HepG2 (cell line): Measurements from ENCODE around the gene NOP56. TPM values are rescaled to one million over a fixed set of nuclear protein-coding genes. Genes with fewer than 3 reads are reported as not detected.

Experiments used
- GTF2F1 ChIP-seq: fragments of 150-350 bp; IDR thresholded peaks from 2 replicates; pipeline ENCODE4 v1.6.1; 2014; ENCODE audit warnings: low read length
- JDP2 ChIP-seq: sonication (generic); formaldehyde crosslinking; IDR thresholded peaks from 2 replicates; pipeline ENCODE4 v1.8.1; 2022; ENCODE audit warnings: missing genetic modification reagents, borderline replicate concordance
- JUNB ChIP-seq: sonication (generic); formaldehyde crosslinking; IDR thresholded peaks from 2 replicates; pipeline ENCODE4 v1.8.0; 2022; ENCODE audit warnings: missing genetic modification reagents, mild to moderate bottlenecking, borderline replicate concordance
- NCOA5 ChIP-seq: sonication (generic); formaldehyde crosslinking; IDR thresholded peaks from 2 replicates; pipeline ENCODE4 v1.4.0; 2020; ENCODE audit warnings: missing genetic modification reagents
- NCOR1 ChIP-seq: fragments of 200-600 bp; sonication (generic); IDR thresholded peaks from 2 replicates; pipeline ENCODE4 v1.7.0; 2017; ENCODE audit warnings: antibody characterized with exemption, low read length, borderline replicate concordance
- NFE2L2 ChIP-seq: fragments of 150-350 bp; IDR thresholded peaks from 2 replicates; pipeline ENCODE4 v1.6.1; 2014; ENCODE audit warnings: low read length
- RBM22 ChIP-seq: fragments of 200-400 bp; formaldehyde crosslinking; optimal IDR thresholded peaks from 2 replicates; pipeline ENCODE3; 2017; ENCODE audit warnings: mild to moderate bottlenecking, low read length, moderate library complexity
- SIX1 ChIP-seq: sonication (generic); formaldehyde crosslinking; IDR thresholded peaks from 2 replicates; pipeline ENCODE4 v1.4.0; 2020; ENCODE audit warnings: missing genetic modification reagents, borderline replicate concordance
- SMARCC2 ChIP-seq: fragments of 450-650 bp; IDR thresholded peaks from 2 replicates; pipeline ENCODE4 v1.6.1; 2017; ENCODE audit warnings: antibody characterized with exemption, mild to moderate bottlenecking
- ZNF563 ChIP-seq: sonication (generic); formaldehyde crosslinking; IDR thresholded peaks from 2 replicates; pipeline ENCODE4 v1.8.0; 2022; ENCODE audit warnings: mild to moderate bottlenecking, moderate library complexity, missing genetic modification reagents
- ZNF724P ChIP-seq: sonication (generic); formaldehyde crosslinking; IDR thresholded peaks from 2 replicates; pipeline ENCODE4 v1.8.0; 2022; ENCODE audit warnings: missing genetic modification reagents, borderline replicate concordance
- ZNF761 ChIP-seq: sonication (generic); formaldehyde crosslinking; conservative IDR thresholded peaks from 2 replicates; pipeline ENCODE4 v1.4.0; 2020; ENCODE audit warnings: mild to moderate bottlenecking, missing genetic modification reagents
- ZSCAN22 ChIP-seq: sonication (generic); formaldehyde crosslinking; IDR thresholded peaks from 2 replicates; pipeline ENCODE4 v1.4.0; 2020; ENCODE audit warnings: mild to moderate bottlenecking, missing genetic modification reagents
- polyA plus RNA-seq, 8 experiments: library from polyadenylated mRNA; depleted of rRNA in 3 of 8; stranded (reverse) in 7 of 8; unstranded in 1 of 8; fragments of >200 nt; fragmentation: Illumina TruSeq in 4 of 8; extraction: Trizol in 4 of 8; gene quantifications; 2 replicates each; pipeline versions ENCODE4 v1.2.1 to v1.2.3, GENCODE V29; 2011 to 2016; ENCODE audit warnings: low read depth in 4 of 8, missing spikeins in 1 of 8, mixed read lengths in 1 of 8; ENCODE audit not compliant: insufficient read depth in 1 of 8
- total RNA-seq, 5 experiments: library from RNA; depleted of rRNA; stranded (reverse); fragments of >200 nt; fragmentation: Illumina TruSeq; extraction: Trizol; gene quantifications; 2 replicates each; pipeline ENCODE4 v1.2.3, GENCODE V29; 2016; ENCODE audit warnings: low read depth in 1 of 5
- TF ChIP-seq, protein P1 (sequence below): sonication (generic); formaldehyde crosslinking; IDR thresholded peaks from 2 replicates; pipeline ENCODE4 v1.8.1; 2023; ENCODE audit warnings: mild to moderate bottlenecking, missing genetic modification reagents
- TF ChIP-seq, protein P2 (sequence below): sonication (generic); formaldehyde crosslinking; IDR thresholded peaks from 2 replicates; pipeline ENCODE4 v1.8.1; 2023; ENCODE audit warnings: missing genetic modification reagents, mild to moderate bottlenecking, borderline replicate concordance
- TF ChIP-seq, protein P3 (sequence below): sonication (generic); formaldehyde crosslinking; IDR thresholded peaks from 2 replicates; pipeline ENCODE4 v1.8.0; 2022; ENCODE audit warnings: mild to moderate bottlenecking, missing genetic modification reagents
- TF ChIP-seq, protein P4 (sequence below): IDR thresholded peaks from 2 replicates; pipeline ENCODE4 v1.6.1; 2016; ENCODE audit warnings: control low read depth
- TF ChIP-seq, protein P5 (sequence below): sonication (generic); formaldehyde crosslinking; IDR thresholded peaks from 2 replicates; pipeline ENCODE4 v1.4.0; 2020; ENCODE audit warnings: mild to moderate bottlenecking, missing genetic modification reagents, borderline replicate concordance
- TF ChIP-seq, protein P6 (sequence below): sonication (generic); formaldehyde crosslinking; IDR thresholded peaks from 2 replicates; pipeline ENCODE4 v1.8.0; 2022; ENCODE audit warnings: missing genetic modification reagents, mild to moderate bottlenecking, moderate library complexity, borderline replicate concordance
- TF ChIP-seq, protein P7 (sequence below): sonication (generic); formaldehyde crosslinking; conservative IDR thresholded peaks from 2 replicates; pipeline ENCODE4 v1.5.0; 2020; ENCODE audit warnings: missing genetic modification reagents

Gene NOP56
- total and polyA plus RNA-seq, 2 of the 13 experiments (the other 11 are each of a cell fraction or from before 2014, with no cell fraction given) = 369 to 1,116 TPM

DNA sequence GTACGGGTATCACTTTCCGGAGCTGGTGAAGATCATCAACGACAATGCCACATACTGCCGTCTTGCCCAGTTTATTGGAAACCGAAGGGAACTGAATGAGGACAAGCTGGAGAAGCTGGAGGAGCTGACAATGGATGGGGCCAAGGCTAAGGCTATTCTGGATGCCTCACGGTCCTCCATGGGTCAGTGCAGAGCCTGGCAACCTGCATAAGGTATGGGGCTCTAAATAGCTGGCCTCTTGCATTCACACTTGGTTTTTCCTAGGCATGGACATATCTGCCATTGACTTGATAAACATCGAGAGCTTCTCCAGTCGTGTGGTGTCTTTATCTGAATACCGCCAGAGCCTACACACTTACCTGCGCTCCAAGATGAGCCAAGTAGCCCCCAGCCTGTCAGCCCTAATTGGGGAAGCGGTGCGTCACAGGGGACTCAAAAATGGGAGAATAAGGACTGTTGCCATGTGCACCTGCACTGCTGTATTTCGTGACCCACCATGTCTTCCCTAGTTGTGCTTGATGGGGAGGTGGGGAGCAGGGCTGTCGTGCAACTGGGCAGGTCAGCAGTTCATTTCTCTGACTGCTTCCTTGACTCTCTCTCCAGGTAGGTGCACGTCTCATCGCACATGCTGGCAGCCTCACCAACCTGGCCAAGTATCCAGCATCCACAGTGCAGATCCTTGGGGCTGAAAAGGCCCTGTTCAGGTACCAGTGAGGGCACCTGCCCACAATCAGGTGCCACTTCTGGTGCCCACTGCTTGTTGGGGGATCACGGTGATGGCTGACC, 3.1 kb downstream of the NOP56 start (continued):
- TF ChIP-seq GTF2F1 (no peak), ZNF761 (CRISPR knock-in tag) (no peak), NCOA5 (CRISPR knock-in tag) (no peak), JDP2 (no peak), JUNB (CRISPR knock-in tag) (0 out of 2 replicates have a peak, but pooled peaks have one; percentile 37), NFE2L2 (no peak), ZNF563 (CRISPR knock-in tag) (0 out of 2 replicates have a peak, but pooled peaks have one; percentile 41), NCOR1 (no peak), SIX1 (CRISPR knock-in tag) (no peak), SMARCC2 (no peak), RBM22 (peak; percentile 40), ZSCAN22 (CRISPR knock-in tag) (0 out of 2 replicates have a peak, but pooled peaks have one; percentile 1), ZNF724P (0 out of 2 replicates have a peak, but pooled peaks have one; percentile 51)
- TF ChIP-seq, protein P1, sequence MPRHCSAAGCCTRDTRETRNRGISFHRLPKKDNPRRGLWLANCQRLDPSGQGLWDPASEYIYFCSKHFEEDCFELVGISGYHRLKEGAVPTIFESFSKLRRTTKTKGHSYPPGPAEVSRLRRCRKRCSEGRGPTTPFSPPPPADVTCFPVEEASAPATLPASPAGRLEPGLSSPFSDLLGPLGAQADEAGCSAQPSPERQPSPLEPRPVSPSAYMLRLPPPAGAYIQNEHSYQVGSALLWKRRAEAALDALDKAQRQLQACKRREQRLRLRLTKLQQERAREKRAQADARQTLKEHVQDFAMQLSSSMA = no peak
- TF ChIP-seq, protein P2, sequence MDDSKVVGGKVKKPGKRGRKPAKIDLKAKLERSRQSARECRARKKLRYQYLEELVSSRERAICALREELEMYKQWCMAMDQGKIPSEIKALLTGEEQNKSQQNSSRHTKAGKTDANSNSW (CRISPR knock-in tag) = no peak
- TF ChIP-seq, protein P3, sequence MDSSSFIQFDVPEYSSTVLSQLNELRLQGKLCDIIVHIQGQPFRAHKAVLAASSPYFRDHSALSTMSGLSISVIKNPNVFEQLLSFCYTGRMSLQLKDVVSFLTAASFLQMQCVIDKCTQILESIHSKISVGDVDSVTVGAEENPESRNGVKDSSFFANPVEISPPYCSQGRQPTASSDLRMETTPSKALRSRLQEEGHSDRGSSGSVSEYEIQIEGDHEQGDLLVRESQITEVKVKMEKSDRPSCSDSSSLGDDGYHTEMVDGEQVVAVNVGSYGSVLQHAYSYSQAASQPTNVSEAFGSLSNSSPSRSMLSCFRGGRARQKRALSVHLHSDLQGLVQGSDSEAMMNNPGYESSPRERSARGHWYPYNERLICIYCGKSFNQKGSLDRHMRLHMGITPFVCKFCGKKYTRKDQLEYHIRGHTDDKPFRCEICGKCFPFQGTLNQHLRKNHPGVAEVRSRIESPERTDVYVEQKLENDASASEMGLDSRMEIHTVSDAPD (CRISPR knock-in tag) = 0 out of 2 replicates have a peak, but pooled peaks have one; percentile 47
- TF ChIP-seq, protein P4, sequence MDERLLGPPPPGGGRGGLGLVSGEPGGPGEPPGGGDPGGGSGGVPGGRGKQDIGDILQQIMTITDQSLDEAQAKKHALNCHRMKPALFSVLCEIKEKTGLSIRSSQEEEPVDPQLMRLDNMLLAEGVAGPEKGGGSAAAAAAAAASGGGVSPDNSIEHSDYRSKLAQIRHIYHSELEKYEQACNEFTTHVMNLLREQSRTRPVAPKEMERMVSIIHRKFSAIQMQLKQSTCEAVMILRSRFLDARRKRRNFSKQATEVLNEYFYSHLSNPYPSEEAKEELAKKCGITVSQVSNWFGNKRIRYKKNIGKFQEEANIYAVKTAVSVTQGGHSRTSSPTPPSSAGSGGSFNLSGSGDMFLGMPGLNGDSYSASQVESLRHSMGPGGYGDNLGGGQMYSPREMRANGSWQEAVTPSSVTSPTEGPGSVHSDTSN = no peak
- TF ChIP-seq, protein P5, sequence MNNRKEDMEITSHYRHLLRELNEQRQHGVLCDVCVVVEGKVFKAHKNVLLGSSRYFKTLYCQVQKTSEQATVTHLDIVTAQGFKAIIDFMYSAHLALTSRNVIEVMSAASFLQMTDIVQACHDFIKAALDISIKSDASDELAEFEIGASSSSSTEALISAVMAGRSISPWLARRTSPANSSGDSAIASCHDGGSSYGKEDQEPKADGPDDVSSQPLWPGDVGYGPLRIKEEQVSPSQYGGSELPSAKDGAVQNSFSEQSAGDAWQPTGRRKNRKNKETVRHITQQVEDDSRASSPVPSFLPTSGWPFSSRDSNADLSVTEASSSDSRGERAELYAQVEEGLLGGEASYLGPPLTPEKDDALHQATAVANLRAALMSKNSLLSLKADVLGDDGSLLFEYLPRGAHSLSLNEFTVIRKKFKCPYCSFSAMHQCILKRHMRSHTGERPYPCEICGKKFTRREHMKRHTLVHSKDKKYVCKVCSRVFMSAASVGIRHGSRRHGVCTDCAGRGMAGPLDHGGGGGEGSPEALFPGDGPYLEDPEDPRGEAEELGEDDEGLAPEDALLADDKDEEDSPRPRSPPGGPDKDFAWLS (CRISPR knock-in tag) = no peak
- TF ChIP-seq, protein P6, sequence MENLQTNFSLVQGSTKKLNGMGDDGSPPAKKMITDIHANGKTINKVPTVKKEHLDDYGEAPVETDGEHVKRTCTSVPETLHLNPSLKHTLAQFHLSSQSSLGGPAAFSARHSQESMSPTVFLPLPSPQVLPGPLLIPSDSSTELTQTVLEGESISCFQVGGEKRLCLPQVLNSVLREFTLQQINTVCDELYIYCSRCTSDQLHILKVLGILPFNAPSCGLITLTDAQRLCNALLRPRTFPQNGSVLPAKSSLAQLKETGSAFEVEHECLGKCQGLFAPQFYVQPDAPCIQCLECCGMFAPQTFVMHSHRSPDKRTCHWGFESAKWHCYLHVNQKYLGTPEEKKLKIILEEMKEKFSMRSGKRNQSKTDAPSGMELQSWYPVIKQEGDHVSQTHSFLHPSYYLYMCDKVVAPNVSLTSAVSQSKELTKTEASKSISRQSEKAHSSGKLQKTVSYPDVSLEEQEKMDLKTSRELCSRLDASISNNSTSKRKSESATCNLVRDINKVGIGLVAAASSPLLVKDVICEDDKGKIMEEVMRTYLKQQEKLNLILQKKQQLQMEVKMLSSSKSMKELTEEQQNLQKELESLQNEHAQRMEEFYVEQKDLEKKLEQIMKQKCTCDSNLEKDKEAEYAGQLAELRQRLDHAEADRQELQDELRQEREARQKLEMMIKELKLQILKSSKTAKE (CRISPR knock-in tag) = 0 out of 2 replicates have a peak, but pooled peaks have one; percentile 35
- TF ChIP-seq, protein P7, sequence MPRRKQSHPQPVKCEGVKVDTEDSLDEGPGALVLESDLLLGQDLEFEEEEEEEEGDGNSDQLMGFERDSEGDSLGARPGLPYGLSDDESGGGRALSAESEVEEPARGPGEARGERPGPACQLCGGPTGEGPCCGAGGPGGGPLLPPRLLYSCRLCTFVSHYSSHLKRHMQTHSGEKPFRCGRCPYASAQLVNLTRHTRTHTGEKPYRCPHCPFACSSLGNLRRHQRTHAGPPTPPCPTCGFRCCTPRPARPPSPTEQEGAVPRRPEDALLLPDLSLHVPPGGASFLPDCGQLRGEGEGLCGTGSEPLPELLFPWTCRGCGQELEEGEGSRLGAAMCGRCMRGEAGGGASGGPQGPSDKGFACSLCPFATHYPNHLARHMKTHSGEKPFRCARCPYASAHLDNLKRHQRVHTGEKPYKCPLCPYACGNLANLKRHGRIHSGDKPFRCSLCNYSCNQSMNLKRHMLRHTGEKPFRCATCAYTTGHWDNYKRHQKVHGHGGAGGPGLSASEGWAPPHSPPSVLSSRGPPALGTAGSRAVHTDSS (CRISPR knock-in tag) = no peak
